ENCODE measurements around the gene SSR1. TPM values are rescaled to one million over a fixed set of nuclear protein-coding genes. Genes with fewer than 3 reads are reported as not detected.

The SSR1 gene
- total RNA-seq, 1 donor: 205 TPM

- no peak for DNase-seq (ENCODE audit: low read depth)
- TF ChIP-seq CTCF (IDR thresholded peaks at IDR 0.05; ENCODE audit: insufficient read depth, low read length): no peak
- no peak overlapping the region for H3K4me3 ChIP-seq (ENCODE audit: low read depth, low read length)
These were observed 57.1 kb downstream of the SSR1 start for GRCh38 chr6:7255918-7256317.

GRCh38 chr6:7254980-7255835 lies 57.8 kb downstream of the SSR1 start:
- no peak for DNase-seq (ENCODE audit: low read depth)
- no peak for TF ChIP-seq CTCF (IDR thresholded peaks at IDR 0.05; ENCODE audit: insufficient read depth, low read length)
- no peak overlapping the region for H3K4me3 ChIP-seq (ENCODE audit: low read depth, low read length)

GRCh38 chr6:7252390-7252789 lies 60.6 kb downstream of the SSR1 start:
- no peak for TF ChIP-seq CTCF (IDR thresholded peaks at IDR 0.05; ENCODE audit: insufficient read depth, low read length)
- H3K4me3 ChIP-seq (ENCODE audit: low read depth, low read length): no peak overlapping the region
- no peak for DNase-seq (ENCODE audit: low read depth)

- no peak for TF ChIP-seq CTCF (IDR thresholded peaks at IDR 0.05; ENCODE audit: insufficient read depth, low read length)
- DNase-seq (ENCODE audit: low read depth): no peak
These were observed 61.2 kb downstream of the SSR1 start for GRCh38 chr6:7251646-7252260.

GRCh38 chr6:7250812-7251211 lies 62.2 kb downstream of the SSR1 start:
- no peak for DNase-seq (ENCODE audit: low read depth)
- H3K4me3 ChIP-seq (ENCODE audit: low read depth, low read length): no peak overlapping the region
- no peak for TF ChIP-seq CTCF (IDR thresholded peaks at IDR 0.05; ENCODE audit: insufficient read depth, low read length)

More at GRCh38 chr6:7251646-7252260, 61.2 kb downstream of the SSR1 start:
- H3K4me3 ChIP-seq (ENCODE audit: low read depth, low read length): no peak overlapping the region

GRCh38 chr6:7249946-7250643 lies 62.9 kb downstream of the SSR1 start:
- no peak overlapping the region for H3K4me3 ChIP-seq (ENCODE audit: low read depth, low read length)
- no peak for TF ChIP-seq CTCF (IDR thresholded peaks at IDR 0.05; ENCODE audit: insufficient read depth, low read length)
- no peak for DNase-seq (ENCODE audit: low read depth)
